Brain microvascular endothelial cell (primary cell): ENCODE measurements around the gene EEIG1.

Experiments used
- DNase-seq: peaks from one replicate; pipeline ENCODE4 v3.0.0-alpha.2; 2020
- H3K27ac ChIP-seq: fragments of 250-450 bp; sonication (Bioruptor Pico); 2 replicates; pipeline ENCODE4 v1.5.1; 2020; ENCODE audit warnings: mild to moderate bottlenecking, moderate library complexity
- H3K27me3 ChIP-seq: fragments of 250-450 bp; sonication (Bioruptor Pico); replicated peaks from 2 replicates; pipeline ENCODE4 v1.5.1; 2020; ENCODE audit warnings: mild to moderate bottlenecking
- H3K36me3 ChIP-seq: fragments of 250-450 bp; sonication (Bioruptor Pico); replicated peaks from 2 replicates; pipeline ENCODE4 v1.5.1; 2020; ENCODE audit warnings: mild to moderate bottlenecking
- H3K4me3 ChIP-seq: 2 replicates; pipeline ENCODE4 v1.5.1; 2011; ENCODE audit warnings: low read depth, mild to moderate bottlenecking, control low read depth, low read length, moderate library complexity
- in situ Hi-C: cut with HindIII; loops from 2 replicates; pipeline ENCODE4 v1.10.0; 2017; ENCODE audit warnings: low sequenced_read_pairs, low pct_ligation_motif_present
- TF ChIP-seq, protein P1 (sequence below): IDR thresholded peaks from 2 replicates; pipeline ENCODE4 v1.5.1; 2011; ENCODE audit warnings: low read depth, mild to moderate bottlenecking, moderate library complexity, low read length, control low read depth, inconsistent platforms; ENCODE audit errors: missing control alignments

The EEIG1 gene

DNA sequence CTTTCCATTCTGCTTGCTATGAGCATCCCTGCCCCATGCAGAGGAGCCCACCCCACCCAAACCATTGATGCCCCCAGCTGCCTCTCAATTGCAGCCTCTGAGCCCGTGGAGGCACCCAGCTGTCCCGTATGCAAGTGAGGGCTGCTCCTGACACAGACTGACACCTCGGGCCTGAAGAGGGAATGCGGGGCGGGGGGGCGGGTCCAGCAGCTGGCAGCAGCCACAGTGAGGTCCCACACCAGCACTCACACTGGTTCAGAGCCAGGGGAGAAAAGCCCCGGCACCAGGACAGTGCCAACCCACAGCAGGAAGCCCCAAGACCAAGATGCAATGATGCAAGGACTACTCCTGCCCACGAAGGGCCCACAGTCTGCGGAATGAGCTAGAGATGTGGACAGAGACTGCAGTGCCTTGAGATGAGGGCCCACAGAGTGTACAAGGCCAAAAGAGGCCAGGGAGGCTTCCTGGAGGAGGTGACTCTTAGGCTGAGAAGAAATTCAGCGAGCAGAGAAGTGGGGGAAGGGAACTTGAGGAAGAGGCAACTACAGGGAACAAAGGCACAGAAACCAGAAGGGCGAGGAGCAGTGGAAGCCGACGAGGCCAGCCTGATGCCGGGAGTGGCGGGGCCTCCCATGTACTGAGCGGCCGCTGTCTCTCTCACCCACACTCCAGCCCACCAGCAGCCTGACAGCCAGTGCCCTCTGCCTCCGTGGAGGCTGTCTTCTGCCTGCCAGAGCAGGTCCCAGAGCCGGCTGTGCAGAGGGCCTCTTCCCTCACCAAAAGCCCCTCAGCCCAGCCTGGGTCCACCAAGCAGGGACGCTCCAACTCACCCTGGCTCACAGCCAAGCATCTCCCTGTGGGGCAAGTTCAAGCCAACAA, 9.2 kb downstream of the EEIG1 start:
- TF ChIP-seq, protein P1, sequence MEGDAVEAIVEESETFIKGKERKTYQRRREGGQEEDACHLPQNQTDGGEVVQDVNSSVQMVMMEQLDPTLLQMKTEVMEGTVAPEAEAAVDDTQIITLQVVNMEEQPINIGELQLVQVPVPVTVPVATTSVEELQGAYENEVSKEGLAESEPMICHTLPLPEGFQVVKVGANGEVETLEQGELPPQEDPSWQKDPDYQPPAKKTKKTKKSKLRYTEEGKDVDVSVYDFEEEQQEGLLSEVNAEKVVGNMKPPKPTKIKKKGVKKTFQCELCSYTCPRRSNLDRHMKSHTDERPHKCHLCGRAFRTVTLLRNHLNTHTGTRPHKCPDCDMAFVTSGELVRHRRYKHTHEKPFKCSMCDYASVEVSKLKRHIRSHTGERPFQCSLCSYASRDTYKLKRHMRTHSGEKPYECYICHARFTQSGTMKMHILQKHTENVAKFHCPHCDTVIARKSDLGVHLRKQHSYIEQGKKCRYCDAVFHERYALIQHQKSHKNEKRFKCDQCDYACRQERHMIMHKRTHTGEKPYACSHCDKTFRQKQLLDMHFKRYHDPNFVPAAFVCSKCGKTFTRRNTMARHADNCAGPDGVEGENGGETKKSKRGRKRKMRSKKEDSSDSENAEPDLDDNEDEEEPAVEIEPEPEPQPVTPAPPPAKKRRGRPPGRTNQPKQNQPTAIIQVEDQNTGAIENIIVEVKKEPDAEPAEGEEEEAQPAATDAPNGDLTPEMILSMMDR: no peak
- in situ Hi-C loops: no loop called here
- Histone ChIP-seq H3K4me3 (no peak overlapping the region), H3K27me3 (no peaks in the 10 kb centered on the region), H3K27ac (no peak overlapping the region), H3K36me3 (no peaks in the 10 kb centered on the region)
- no peak for DNase-seq

DNA sequence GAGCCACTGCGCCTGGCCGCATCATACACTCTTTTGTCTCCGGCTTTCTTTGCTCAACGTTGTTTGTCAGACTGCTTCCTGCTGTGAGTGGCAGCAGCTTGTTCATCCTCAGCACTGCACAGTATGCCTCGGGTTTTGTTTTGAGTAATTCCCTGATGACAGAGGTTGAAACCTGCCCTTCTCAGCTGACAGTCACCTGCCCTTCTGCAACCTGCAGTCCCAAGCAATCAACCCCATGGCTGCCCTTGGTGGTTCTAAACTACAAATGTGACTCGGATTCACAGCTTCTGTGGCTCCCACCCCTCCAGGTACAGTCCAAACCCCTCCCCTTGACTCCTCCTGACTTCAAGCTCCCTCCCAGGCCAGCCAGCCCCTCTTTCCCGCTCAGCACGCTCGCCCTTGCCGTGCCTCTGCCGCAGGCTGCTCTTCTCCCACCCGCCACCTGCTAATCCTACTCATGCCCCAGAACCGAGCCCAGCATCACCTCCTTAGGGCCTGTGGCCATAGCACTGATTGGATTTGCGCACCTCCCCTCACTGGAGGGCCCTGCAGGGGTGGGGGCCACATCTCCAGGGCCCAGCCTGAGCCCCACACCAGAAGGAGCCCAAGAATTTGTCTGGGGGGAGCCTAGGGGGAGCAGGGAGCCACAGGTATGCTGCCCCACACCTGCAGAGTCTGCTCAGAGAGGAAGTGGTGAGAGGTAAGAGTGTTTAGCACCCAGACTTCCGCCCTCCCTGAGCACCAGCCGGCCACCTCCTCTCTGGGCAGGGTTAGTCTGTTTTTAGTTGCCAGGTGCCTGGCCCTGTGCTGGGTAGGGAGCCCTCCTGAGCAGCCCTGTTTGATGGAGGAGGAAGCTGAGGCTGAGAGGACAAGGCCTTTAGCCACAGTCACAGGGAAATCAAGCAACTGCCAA, 10.1 kb downstream of the EEIG1 start:
- TF ChIP-seq, protein P1: no peak
- DNase-seq: no peak
- Histone ChIP-seq H3K27me3 (no peaks in the 10 kb centered on the region), H3K36me3 (no peaks in the 10 kb centered on the region), H3K4me3 (no peak overlapping the region), H3K27ac (no peak overlapping the region)
- in situ Hi-C loops: no loop called here

DNA sequence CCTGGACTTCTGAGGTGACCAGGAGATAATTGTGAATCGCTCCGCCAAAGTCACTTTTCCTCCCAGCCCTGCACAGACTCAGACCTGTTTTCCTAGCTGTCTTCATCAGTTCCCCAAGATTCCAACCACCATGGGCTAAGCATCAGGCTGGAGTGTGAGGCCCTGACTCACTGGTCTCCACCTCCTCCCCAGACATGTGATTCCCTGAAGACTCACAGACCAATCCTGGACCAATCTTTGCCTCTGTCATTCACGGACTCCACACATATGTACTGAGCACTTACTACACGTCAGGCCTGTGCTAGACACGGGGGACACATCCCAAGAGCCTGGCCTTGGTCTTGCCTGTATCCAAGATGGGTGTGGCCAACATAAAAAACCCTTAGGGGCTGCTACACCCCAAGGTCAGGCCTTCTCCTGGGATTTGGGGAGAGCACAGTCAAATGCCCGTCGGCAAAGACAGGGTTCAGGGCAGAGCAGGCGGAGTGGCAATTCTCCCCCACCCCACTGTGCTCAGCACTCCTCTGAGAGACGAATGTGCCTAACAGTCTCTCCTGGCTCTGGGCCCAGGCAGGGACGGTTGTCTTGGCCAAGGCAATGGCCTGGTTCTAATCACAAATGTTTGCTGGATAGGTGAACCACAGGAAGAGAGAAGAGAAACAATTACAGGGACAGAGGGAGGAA, 11.9 kb downstream of the EEIG1 start:
- in situ Hi-C loops: no loop called here
- no peak overlapping the region for H3K27ac ChIP-seq
- DNase-seq: peak; percentile 76
- H3K36me3 ChIP-seq: no peaks in the 10 kb centered on the region
- TF ChIP-seq, protein P1: no peak
- no peak overlapping the region for H3K4me3 ChIP-seq
- no peaks in the 10 kb centered on the region for H3K27me3 ChIP-seq

DNA sequence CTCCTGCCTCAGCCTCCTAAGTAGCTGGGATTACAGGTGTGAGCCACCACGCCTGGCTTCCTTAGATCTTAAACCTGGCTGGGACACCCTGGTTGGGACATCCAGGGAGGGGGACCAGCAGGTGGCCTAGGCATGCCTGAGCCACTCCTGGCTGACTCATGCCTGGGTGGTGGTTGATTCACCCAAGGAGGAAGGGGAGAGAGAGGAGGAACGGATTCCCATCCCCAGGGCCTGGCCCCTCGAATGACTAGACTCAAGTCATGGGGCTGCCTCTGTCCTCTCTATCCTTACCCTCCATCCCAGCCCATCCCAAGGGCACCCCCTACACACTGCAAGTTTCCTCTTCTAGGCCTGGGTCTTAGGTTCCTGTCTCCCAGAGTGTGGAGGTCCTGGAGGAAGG, 12.7 kb downstream of the EEIG1 start:
- in situ Hi-C loops: no loop called here
- Histone ChIP-seq H3K27me3 (no peaks in the 10 kb centered on the region), H3K4me3 (no peak overlapping the region), H3K36me3 (no peaks in the 10 kb centered on the region), H3K27ac (no peak overlapping the region)
- TF ChIP-seq, protein P1: peak; percentile 18
- no peak for DNase-seq

DNA sequence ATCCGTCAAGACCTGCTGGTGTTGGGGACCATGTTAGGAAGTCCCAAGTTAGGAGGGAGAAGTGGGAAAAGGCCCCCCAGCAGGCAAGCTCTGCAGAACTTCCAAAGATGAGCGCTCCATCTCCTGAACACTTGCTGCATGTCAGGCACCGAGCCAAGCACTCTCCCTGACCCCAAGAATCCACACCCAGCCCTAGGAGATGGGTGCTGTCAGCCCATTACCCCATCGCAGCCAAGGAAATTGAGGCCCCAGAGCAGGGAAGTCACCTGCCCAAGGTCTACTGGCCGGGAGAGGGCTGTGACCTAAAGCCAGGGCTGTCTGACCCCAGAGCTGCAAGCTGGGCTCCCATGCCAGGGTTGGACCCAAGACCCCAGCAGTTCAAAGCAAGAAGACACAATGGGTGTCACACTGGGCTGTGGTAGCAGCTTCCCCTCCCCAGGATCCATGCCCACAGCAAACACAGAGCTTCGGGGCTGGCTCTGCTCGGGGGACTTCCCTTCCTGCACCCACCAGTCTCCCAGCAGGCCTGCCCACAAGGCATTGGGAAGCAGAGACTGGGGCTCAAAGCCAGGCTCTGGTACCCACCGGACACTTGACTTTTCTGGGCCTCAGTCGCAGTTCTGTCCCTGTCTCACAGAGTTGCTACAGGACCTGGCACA, 13.5 kb downstream of the EEIG1 start:
- TF ChIP-seq, protein P1: no peak
- in situ Hi-C loops: no loop called here
- Histone ChIP-seq H3K27me3 (no peaks in the 10 kb centered on the region), H3K27ac (no peak overlapping the region), H3K4me3 (no peak overlapping the region), H3K36me3 (no peaks in the 10 kb centered on the region)
- no peak for DNase-seq
